Esophagus squamous epithelium (tissue), 4 donors: ENCODE data around the gene NOS1.

Experiments
- POLR2A ChIP-seq, 4 donors: fragments of 450-650 bp; IDR thresholded peaks; one replicate each; pipeline ENCODE4 v1.6.1; 2017; ENCODE audit warnings: antibody characterized with exemption in 4 of 4, mild to moderate bottlenecking in 4 of 4, moderate library complexity in 3 of 4
- TF ChIP-seq, protein P1 (sequence below), 6 experiments: fragments of 450-650 bp in 4 of 6; fragments of 200-600 bp in 2 of 6; sonication (generic) in 2 of 6; IDR thresholded peaks; one replicate each; pipeline ENCODE4 v1.5.1; 2016 to 2019; ENCODE audit warnings: antibody characterized with exemption in 6 of 6, mild to moderate bottlenecking in 4 of 6, moderate library complexity in 4 of 6

DNA sequence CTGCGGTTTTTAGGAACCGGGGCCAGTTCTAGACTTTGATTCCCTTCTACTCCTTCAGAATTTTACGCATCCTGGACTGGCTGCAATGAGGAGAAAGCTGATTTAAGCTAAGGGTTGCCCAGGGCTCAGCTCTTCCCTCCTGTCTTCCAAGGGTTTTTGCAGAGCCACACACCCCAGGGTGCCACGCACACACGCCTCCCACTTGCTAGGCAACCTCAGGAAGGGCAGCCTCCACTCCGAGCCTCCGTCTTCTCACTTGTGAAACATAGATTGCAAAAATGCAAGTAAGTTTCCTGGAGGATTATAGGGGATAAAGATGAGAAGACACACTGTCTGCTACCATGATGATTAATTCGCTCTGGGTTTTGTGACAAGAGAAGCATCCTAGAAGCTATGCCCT lies 31.7 kb downstream of the NOS1 start:
- TF ChIP-seq, protein P1, sequence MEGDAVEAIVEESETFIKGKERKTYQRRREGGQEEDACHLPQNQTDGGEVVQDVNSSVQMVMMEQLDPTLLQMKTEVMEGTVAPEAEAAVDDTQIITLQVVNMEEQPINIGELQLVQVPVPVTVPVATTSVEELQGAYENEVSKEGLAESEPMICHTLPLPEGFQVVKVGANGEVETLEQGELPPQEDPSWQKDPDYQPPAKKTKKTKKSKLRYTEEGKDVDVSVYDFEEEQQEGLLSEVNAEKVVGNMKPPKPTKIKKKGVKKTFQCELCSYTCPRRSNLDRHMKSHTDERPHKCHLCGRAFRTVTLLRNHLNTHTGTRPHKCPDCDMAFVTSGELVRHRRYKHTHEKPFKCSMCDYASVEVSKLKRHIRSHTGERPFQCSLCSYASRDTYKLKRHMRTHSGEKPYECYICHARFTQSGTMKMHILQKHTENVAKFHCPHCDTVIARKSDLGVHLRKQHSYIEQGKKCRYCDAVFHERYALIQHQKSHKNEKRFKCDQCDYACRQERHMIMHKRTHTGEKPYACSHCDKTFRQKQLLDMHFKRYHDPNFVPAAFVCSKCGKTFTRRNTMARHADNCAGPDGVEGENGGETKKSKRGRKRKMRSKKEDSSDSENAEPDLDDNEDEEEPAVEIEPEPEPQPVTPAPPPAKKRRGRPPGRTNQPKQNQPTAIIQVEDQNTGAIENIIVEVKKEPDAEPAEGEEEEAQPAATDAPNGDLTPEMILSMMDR (IDR thresholded peaks at IDR 0.05), result no peak
- no peak for TF ChIP-seq POLR2A (IDR thresholded peaks at IDR 0.05)
